IPS-18c (cell line): ENCODE results near the gene SORL1.

Experiments
- H3K4me3 ChIP-seq: 2 replicates; pipeline ENCODE4 v1.7.0; 2013; ENCODE audit warnings: low read depth, mild to moderate bottlenecking, low read length, moderate library complexity; ENCODE audit not compliant: insufficient read depth
- H3K9me3 ChIP-seq: one replicate; pipeline ENCODE4 v1.6.1; 2013; ENCODE audit warnings: mild to moderate bottlenecking, low read length, moderate library complexity; ENCODE audit not compliant: control insufficient read depth, insufficient read depth

The SORL1 gene

GRCh38 chr11:121655537-121656327 is 203.6 kb downstream of the SORL1 start:
- peak overlapping the region; percentile 55 for H3K4me3 ChIP-seq

GRCh38 chr11:121656328-121657090 is 204.4 kb downstream of the SORL1 start:
- Histone ChIP-seq H3K4me3 (no peak overlapping the region), H3K9me3 (no peaks in the 10 kb centered on the region)

More at GRCh38 chr11:121655537-121656327, 203.6 kb downstream of the SORL1 start:
- H3K9me3 ChIP-seq: no peaks in the 10 kb centered on the region

GRCh38 chr11:121657146-121657545 is 205.0 kb downstream of the SORL1 start:
- no peaks in the 10 kb centered on the region for H3K9me3 ChIP-seq
- H3K4me3 ChIP-seq: no peak overlapping the region

GRCh38 chr11:121659811-121660210 is 207.7 kb downstream of the SORL1 start:
- H3K4me3 ChIP-seq: no peak overlapping the region

GRCh38 chr11:121661880-121662486 is 209.9 kb downstream of the SORL1 start:
- peaks cover 2% of the 10 kb centered on the region for H3K9me3 ChIP-seq
- H3K4me3 ChIP-seq: no peak overlapping the region

More at GRCh38 chr11:121659811-121660210, 207.7 kb downstream of the SORL1 start:
- H3K9me3 ChIP-seq: no peaks in the 10 kb centered on the region

DNA sequence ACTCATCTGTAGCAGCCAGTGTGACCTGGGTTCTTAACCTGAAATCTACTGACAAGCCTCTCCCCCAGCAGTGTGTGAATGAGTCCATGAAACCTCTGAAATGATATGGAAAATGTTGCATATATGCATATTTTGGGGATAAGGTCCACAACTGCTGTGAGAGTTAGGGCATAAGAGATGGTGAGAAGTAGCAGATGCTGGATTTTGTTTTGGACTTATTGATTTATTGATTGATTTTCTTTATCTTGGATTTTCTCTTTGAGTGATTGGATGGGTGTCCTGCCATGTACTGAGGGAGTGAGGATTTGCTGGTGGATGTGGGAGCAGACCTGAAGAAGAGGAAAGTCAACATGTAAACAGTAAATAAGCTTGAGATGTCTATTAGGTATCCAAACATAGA is 212.0 kb downstream of the SORL1 start:
- Histone ChIP-seq H3K4me3 (no peak overlapping the region), H3K9me3 (peaks cover 6% of the 10 kb centered on the region)

DNA sequence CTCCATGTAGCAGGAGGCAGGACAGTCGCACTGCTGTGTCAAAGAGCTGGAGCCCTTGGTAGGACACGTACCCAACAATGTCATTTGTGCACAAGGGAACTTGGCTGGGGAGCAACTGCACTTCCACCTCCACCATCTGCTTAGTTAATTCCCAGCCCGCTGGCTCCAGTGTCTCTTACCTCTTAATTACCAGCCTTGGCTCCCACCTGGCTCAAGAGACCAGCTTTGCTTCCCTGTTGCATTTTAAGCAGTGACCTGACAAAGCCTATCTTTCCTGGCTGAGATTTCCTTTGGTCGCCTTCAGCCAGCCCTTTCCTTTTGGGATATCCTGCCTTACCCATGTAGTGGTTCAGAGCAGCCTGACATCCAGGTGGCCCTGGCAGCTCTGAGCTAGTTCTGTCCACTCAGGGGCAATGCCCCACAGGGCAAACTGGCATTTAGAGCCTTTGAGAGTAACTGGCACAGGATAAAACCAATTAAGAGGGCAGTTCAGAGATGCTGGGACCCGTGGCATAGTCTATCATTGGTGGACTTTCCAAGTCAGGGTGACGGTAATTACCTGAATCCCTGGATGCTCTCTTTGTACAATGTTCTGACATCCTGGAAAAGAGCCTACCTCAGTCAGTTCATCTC is 213.2 kb downstream of the SORL1 start:
- Histone ChIP-seq H3K9me3 (peaks cover 6% of the 10 kb centered on the region), H3K4me3 (no peak overlapping the region)

GRCh38 chr11:121667836-121668235 is 215.7 kb downstream of the SORL1 start:
- Histone ChIP-seq H3K9me3 (peaks cover 6% of the 10 kb centered on the region), H3K4me3 (no peak overlapping the region)

DNA sequence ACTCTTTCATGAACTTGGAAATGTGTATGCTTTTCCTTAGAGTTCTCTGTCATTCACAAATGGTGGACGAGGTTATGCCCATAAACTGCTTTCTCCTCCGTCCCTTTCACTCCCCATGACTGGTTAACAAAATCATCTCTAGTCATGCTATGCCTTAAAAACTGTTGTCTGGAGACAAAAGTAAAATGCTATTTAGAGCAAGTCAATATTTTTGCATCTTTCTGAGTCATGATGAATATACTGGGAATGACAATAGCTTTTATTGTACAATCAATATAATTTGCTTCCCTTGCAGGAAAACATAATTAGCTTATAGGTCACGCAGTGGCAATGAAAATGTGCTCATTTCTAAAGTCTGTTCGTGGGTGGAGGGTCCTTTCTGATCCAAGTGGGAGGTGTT is 217.3 kb downstream of the SORL1 start:
- Histone ChIP-seq H3K4me3 (no peak overlapping the region), H3K9me3 (peaks cover 6% of the 10 kb centered on the region)

- peaks cover 4% of the 10 kb centered on the region for H3K9me3 ChIP-seq
Observed at GRCh38 chr11:121670266-121670665, 218.2 kb downstream of the SORL1 start.

DNA sequence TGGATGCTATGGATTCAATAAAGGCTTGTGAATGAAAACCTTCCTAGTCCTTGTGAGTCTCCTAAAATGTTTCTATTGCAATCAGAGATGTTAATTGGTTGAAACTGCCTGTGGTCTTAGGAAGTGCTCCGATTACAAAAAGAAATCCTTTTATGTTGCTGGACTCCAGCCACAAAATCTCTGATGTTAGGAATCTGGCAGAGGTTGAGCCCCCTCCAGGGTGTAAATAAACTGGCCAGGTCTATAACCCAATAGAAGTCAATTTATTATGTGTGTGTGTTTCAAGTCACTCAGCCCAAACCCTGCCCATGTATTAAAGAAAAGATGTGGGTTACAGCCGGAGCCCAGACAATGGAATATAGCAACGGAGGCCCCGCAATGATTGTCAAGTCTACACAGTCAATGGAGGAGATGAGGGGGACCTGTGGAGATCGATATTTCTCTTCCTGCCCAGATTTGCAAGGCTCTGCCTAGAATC is 218.7 kb downstream of the SORL1 start:
- no peak overlapping the region for H3K4me3 ChIP-seq

More at GRCh38 chr11:121670266-121670665, 218.2 kb downstream of the SORL1 start:
- no peak overlapping the region for H3K4me3 ChIP-seq

DNA sequence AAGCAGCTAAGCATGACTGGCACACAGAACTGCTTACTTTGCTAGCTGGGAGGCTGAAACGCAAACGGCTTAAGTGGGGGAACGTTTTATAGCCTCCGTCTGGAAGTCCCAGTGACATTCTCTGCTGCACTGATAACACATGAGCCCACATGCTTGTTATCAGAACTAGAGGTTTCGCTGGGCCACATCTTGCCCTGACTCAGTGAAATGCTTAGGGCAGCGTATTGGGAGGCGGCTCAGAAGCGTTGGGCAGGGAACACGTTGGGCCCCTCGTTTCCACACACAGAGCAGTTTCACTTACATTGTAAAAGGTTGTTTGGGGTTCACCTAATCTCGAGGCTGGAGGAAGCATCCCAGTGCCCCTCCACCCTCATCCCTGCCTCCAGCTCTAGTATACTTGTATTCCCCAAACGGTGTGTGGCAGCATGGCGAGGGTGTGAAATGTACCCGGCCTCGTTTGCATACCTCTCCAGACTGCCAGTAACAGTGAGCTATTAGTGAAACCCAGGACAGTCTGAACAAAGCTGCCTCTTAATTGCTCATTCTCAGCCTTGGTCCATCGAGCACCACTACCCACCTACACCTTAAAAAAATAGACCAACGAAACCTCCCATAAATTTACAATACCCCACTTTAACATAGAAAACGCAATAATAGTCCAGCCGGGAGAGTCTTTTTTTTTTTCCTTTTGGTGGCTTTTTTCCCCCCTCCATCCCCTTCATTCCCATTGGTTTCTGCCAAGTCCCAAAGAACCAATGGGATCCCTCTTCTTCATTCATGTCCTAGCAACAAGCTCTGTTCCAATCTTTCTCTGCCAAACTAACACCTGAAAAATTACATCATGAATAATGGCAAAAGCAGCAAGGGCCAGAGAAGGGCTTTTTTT is 219.4 kb downstream of the SORL1 start:
- Histone ChIP-seq H3K4me3 (no peak overlapping the region), H3K9me3 (peaks cover 4% of the 10 kb centered on the region)

More for the DNA sequence above, 218.7 kb downstream of the SORL1 start:
- peaks cover 4% of the 10 kb centered on the region for H3K9me3 ChIP-seq

DNA sequence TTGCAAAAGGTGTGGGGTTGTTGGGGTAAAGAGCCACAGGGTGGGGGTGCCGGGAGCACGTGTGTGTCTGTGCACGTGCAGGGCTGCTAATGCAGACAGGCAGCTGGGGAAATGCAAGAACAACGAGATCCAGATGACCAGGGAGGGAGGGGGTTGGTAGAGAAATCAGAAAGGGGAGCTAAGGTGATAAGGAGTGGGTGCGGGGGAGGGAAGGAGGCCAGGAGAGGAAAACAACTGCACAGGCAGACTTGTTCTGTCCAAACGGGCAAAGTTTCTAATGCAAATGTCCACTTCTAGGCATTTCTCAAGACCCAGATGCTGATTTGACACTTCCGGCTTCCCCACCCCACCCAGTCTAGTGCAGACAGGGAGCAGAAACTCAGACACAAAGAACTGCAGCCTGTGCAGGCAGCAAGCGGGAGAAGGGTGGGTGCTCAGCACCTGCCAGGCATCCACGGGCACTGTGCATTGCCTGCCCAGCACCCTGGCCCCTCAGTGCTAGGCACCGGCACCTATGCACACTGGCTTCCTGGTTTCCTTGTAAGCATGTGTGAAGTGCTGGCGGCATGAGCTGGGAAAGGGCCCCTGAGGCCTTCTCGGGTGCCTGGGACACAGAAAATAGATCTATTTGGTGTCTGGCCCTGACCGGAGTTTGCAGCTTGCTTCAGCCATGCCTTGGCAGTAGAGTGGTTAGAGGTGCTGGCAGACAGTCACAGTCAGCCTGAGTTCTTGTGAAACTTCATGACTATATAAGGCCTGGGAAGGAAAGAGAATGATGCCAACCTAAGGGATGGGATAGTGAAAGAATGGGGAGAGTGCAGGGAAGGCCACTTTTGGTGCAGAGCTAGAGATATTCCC is 220.7 kb downstream of the SORL1 start:
- no peak overlapping the region for H3K4me3 ChIP-seq
- H3K9me3 ChIP-seq: no peaks in the 10 kb centered on the region

GRCh38 chr11:121681550-121682268 is 229.6 kb downstream of the SORL1 start:
- H3K9me3 ChIP-seq: no peaks in the 10 kb centered on the region
- no peak overlapping the region for H3K4me3 ChIP-seq
